Prostate gland (tissue), 2 donors: ENCODE results near the gene ARRB1. TPM values are rescaled to one million over a fixed set of nuclear protein-coding genes. Genes with fewer than 3 reads are reported as not detected.
"Not testable (repeated sequence)": the region's sequence is repeated elsewhere in the genome, so short reads cannot be mapped to it uniquely, and the experiment has no call there.

Experiments
- DNase-seq: peaks from one replicate; pipeline ENCODE4 v3.0.0-alpha.2; 2019; ENCODE audit warnings: low spot score
- H3K27ac ChIP-seq, 2 donors: fragments of 200-600 bp; sonication (generic); 2 replicates each; pipeline ENCODE4 v1.5.1; 2017 to 2019
- H3K27me3 ChIP-seq: fragments of 200-600 bp; sonication (generic); replicated peaks from 2 replicates; pipeline ENCODE4 v1.5.1; 2019; ENCODE audit not compliant: insufficient read depth
- H3K36me3 ChIP-seq, 2 donors: fragments of 200-600 bp; sonication (generic); 1 replicate in 1 of 2; 2 replicates in 1 of 2; pipeline versions ENCODE4 v1.5.1 to v1.8.1; 2017 to 2019
- H3K4me1 ChIP-seq: fragments of 200-600 bp; sonication (generic); replicated peaks from 2 replicates; pipeline ENCODE4 v1.5.1; 2019
- H3K4me3 ChIP-seq, 2 donors: fragments of 200-600 bp; sonication (generic); 2 replicates each; pipeline ENCODE4 v1.5.1; 2017 to 2019
- H3K9me3 ChIP-seq: fragments of 200-600 bp; sonication (generic); 2 replicates; pipeline ENCODE4 v1.5.1; 2017
- POLR2A ChIP-seq: fragments of 450-650 bp; IDR thresholded peaks from one replicate; pipeline ENCODE4 v1.6.1; 2016; ENCODE audit warnings: antibody characterized with exemption, mild to moderate bottlenecking
- POLR2AphosphoS5 ChIP-seq: sonication (generic); formaldehyde crosslinking; IDR thresholded peaks from one replicate; pipeline ENCODE4 v1.6.1; 2017; ENCODE audit warnings: antibody characterized with exemption
- WGBS: methylation state at CpG from one replicate; pipeline ENCODE4 v1.1.5; 2018; 5-methylcytosine and 5-hydroxymethylcytosine counted together
- intact Hi-C: fragments of 100-400 bp; cut with DNase I; formaldehyde crosslinking; loops from one replicate; pipeline ENCODE4 v1.14.2; 2022
- total RNA-seq, 2 donors: library from RNA; depleted of rRNA; stranded (reverse); fragments of >200 nt; gene quantifications; one replicate each; pipeline ENCODE4 v1.1.0, GENCODE V29; 2016
- TF ChIP-seq, protein P1 (sequence below), 4 experiments: fragments of 200-600 bp in 2 of 4; fragments of 450-650 bp in 2 of 4; sonication (generic) in 2 of 4; IDR thresholded peaks; 1 replicate in 3 of 4; 2 replicates in 1 of 4; pipeline ENCODE4 v1.5.1; 2016 to 2019; ENCODE audit warnings: antibody characterized with exemption in 4 of 4, mild to moderate bottlenecking in 2 of 4, moderate library complexity in 2 of 4

The ARRB1 gene
- total RNA-seq, 2 donors from 2014 or later = 31.9 to 64.7 TPM

GRCh38 chr11:75334976-75335375 lies 16.5 kb downstream of the ARRB1 start:
- H3K9me3 ChIP-seq = no peaks in the 10 kb centered on the region
- peaks cover 23% of the 10 kb centered on the region for H3K4me1 ChIP-seq
- no peak overlapping the region for H3K4me3 ChIP-seq
- peak overlapping the region; percentile 1 to 17 for H3K27ac ChIP-seq
- intact Hi-C loops = no loop called here
- TF ChIP-seq POLR2A (no peak), POLR2AphosphoS5 (no peak)
- TF ChIP-seq, protein P1, sequence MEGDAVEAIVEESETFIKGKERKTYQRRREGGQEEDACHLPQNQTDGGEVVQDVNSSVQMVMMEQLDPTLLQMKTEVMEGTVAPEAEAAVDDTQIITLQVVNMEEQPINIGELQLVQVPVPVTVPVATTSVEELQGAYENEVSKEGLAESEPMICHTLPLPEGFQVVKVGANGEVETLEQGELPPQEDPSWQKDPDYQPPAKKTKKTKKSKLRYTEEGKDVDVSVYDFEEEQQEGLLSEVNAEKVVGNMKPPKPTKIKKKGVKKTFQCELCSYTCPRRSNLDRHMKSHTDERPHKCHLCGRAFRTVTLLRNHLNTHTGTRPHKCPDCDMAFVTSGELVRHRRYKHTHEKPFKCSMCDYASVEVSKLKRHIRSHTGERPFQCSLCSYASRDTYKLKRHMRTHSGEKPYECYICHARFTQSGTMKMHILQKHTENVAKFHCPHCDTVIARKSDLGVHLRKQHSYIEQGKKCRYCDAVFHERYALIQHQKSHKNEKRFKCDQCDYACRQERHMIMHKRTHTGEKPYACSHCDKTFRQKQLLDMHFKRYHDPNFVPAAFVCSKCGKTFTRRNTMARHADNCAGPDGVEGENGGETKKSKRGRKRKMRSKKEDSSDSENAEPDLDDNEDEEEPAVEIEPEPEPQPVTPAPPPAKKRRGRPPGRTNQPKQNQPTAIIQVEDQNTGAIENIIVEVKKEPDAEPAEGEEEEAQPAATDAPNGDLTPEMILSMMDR (IDR thresholded peaks at IDR 0.05) = no peak
- WGBS = 74% methylated on average over 11 of the region's 11 CpGs
- no peaks in the 10 kb centered on the region for H3K27me3 ChIP-seq
- H3K36me3 ChIP-seq = no peaks in the 10 kb centered on the region
- DNase-seq = no peak

GRCh38 chr11:75334402-75334891 lies 17.0 kb downstream of the ARRB1 start:
- no peak for DNase-seq
- Histone ChIP-seq H3K4me1 (peaks cover 23% of the 10 kb centered on the region), H3K27me3 (no peaks in the 10 kb centered on the region), H3K4me3 (no peak overlapping the region), H3K36me3 (no peaks in the 10 kb centered on the region), H3K9me3 (no peaks in the 10 kb centered on the region), H3K27ac (peak overlapping the region; percentile 1 to 17)
- intact Hi-C loops = no loop called here
- WGBS = 68% methylated on average over 2 of the region's 2 CpGs
- no peak for TF ChIP-seq POLR2A
- TF ChIP-seq, protein P1 (IDR thresholded peaks at IDR 0.05) = no peak
- TF ChIP-seq POLR2AphosphoS5 = no peak

DNA sequence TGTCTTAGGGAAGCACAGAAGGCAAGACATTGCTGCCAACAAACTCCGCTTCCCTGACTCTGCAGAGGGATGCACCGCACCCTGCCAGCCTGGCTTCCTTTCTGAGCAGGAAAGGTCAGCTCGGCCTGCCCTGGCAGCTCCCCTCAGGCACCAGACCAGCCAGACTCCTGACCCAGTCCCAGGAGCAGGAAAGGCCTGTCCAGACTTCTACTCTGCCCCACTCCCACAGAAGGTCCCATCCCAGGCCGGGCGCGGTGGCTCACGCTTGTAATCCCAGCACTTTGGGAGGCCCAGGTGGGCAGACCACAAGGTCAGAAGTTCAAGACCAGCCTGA lies 17.7 kb downstream of the ARRB1 start:
- no peaks in the 10 kb centered on the region for H3K9me3 ChIP-seq
- intact Hi-C loops = no loop called here
- peak overlapping the region; percentile 15 to 17 for H3K27ac ChIP-seq
- WGBS = 76% methylated on average over 7 of the region's 7 CpGs
- no peaks in the 10 kb centered on the region for H3K36me3 ChIP-seq
- no peaks in the 10 kb centered on the region for H3K27me3 ChIP-seq
- no peak for DNase-seq
- TF ChIP-seq POLR2A (no peak), POLR2AphosphoS5 (no peak)
- TF ChIP-seq, protein P1 (IDR thresholded peaks at IDR 0.05) = no peak
- peaks cover 27% of the 10 kb centered on the region for H3K4me1 ChIP-seq
- H3K4me3 ChIP-seq = no peak overlapping the region

GRCh38 chr11:75333022-75333806 lies 18.2 kb downstream of the ARRB1 start:
- Histone ChIP-seq H3K9me3 (no peaks in the 10 kb centered on the region), H3K36me3 (no peaks in the 10 kb centered on the region), H3K27me3 (no peaks in the 10 kb centered on the region), H3K4me3 (no peak overlapping the region), H3K27ac (peak overlapping the region; percentile 15 to 17), H3K4me1 (peaks cover 32% of the 10 kb centered on the region)
- WGBS = 72% methylated on average over 8 of the region's 8 CpGs
- TF ChIP-seq, protein P1 (IDR thresholded peaks at IDR 0.05) = no peak
- TF ChIP-seq POLR2AphosphoS5 (no peak), POLR2A (no peak)
- no peak for DNase-seq
- intact Hi-C loops = no loop called here

GRCh38 chr11:75331761-75332160 lies 19.7 kb downstream of the ARRB1 start:
- DNase-seq, intact Hi-C loops, H3K4me3 ChIP-seq, H3K36me3 ChIP-seq, H3K27me3 ChIP-seq, H3K9me3 ChIP-seq: not testable (repeated sequence)
- H3K27ac ChIP-seq = peak overlapping the region in 1 of 2 donors; percentile 72
- WGBS = 85% methylated on average over 9 of the region's 9 CpGs
- peaks cover 26% of the 10 kb centered on the region for H3K4me1 ChIP-seq

DNA sequence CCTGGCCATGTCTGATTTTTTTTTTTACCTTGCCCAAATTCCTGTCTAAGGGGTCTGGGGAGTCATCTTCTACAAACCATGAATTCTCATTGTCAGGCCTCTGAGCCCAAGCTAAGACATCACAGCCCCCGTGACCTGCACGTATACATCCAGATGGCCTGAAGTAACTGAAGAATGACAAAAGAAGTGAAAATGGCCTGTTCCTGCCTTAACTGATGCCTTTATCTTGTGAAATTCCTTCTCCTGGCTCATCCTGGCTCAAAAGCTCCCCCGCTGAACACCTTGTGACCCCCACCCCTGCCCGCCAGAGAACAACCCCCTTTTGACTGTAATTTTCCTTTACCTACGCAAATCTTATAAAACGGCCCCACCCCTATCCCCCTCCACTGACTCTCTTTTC lies 20.2 kb downstream of the ARRB1 start:
- H3K4me3 ChIP-seq, DNase-seq, intact Hi-C loops, H3K27me3 ChIP-seq, H3K9me3 ChIP-seq, H3K36me3 ChIP-seq: not testable (repeated sequence)
- WGBS = 97% methylated on average over 6 of the region's 6 CpGs
- Histone ChIP-seq H3K27ac (peak overlapping the region; percentile 53 to 72), H3K4me1 (peaks cover 26% of the 10 kb centered on the region)

GRCh38 chr11:75330886-75331285 lies 20.6 kb downstream of the ARRB1 start:
- intact Hi-C loops, H3K27me3 ChIP-seq, H3K9me3 ChIP-seq, DNase-seq, H3K4me3 ChIP-seq, H3K36me3 ChIP-seq: not testable (repeated sequence)
- Histone ChIP-seq H3K4me1 (peaks cover 28% of the 10 kb centered on the region), H3K27ac (peak overlapping the region; percentile 53 to 72)
- 88% methylated on average over 14 of the region's 14 CpGs for WGBS
